GM12874 (cell line): ENCODE measurements around the gene LAMB4.

Experiments used
- TF ChIP-seq, protein P1 (sequence below): IDR thresholded peaks from 2 replicates; pipeline ENCODE4 v1.5.1; 2011; ENCODE audit warnings: low read depth, mild to moderate bottlenecking, control low read depth, low read length, moderate library complexity; ENCODE audit not compliant: insufficient read depth

Gene LAMB4

DNA sequence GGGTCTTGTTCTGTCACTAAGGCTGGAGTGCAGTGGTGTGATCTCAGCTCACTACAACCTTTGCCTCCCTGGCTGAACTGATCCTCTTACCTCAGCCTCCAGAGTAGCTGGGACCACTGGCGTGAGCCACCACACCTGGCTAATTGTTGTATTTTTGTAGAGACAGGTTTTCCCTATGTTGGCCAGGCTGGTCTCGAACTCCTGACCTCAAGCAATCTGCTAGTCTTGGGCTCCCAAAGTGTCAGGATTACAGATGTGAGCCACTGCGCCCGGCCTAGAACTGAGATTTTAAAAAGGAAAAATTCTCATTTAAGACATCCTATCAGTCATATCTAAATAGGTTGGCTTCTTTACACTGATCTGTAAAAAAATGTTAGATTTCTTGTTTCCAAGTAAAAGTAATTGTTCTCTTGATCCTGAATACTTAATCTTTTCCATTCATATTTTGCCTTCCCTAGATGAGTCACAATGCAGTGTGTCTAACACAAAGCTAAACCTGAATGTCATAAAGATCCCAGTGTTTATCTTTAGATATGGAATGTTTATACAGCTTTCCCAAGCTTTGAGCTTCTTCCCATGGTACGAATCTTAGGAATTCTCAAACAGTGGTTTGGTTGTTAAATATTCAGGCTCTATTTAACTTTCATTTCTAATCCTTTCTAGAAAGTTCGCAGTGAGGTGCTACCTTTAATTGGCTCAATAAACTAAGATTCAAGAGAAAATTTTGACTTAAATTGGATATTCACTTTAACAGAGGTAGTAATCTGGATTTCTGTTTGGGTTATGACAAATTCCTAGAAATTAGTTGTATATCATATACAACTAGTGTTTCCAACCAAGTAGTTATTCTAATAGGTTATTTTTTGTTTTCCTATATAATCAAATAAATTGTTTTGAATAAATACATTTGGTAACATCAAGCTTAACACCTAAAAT lies 115.1 kb downstream of the LAMB4 start:
- TF ChIP-seq, protein P1, sequence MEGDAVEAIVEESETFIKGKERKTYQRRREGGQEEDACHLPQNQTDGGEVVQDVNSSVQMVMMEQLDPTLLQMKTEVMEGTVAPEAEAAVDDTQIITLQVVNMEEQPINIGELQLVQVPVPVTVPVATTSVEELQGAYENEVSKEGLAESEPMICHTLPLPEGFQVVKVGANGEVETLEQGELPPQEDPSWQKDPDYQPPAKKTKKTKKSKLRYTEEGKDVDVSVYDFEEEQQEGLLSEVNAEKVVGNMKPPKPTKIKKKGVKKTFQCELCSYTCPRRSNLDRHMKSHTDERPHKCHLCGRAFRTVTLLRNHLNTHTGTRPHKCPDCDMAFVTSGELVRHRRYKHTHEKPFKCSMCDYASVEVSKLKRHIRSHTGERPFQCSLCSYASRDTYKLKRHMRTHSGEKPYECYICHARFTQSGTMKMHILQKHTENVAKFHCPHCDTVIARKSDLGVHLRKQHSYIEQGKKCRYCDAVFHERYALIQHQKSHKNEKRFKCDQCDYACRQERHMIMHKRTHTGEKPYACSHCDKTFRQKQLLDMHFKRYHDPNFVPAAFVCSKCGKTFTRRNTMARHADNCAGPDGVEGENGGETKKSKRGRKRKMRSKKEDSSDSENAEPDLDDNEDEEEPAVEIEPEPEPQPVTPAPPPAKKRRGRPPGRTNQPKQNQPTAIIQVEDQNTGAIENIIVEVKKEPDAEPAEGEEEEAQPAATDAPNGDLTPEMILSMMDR = no peak

- TF ChIP-seq, protein P1 = no peak
Measured at GRCh38 chr7:108014215-108014614, 115.9 kb downstream of the LAMB4 start.

DNA sequence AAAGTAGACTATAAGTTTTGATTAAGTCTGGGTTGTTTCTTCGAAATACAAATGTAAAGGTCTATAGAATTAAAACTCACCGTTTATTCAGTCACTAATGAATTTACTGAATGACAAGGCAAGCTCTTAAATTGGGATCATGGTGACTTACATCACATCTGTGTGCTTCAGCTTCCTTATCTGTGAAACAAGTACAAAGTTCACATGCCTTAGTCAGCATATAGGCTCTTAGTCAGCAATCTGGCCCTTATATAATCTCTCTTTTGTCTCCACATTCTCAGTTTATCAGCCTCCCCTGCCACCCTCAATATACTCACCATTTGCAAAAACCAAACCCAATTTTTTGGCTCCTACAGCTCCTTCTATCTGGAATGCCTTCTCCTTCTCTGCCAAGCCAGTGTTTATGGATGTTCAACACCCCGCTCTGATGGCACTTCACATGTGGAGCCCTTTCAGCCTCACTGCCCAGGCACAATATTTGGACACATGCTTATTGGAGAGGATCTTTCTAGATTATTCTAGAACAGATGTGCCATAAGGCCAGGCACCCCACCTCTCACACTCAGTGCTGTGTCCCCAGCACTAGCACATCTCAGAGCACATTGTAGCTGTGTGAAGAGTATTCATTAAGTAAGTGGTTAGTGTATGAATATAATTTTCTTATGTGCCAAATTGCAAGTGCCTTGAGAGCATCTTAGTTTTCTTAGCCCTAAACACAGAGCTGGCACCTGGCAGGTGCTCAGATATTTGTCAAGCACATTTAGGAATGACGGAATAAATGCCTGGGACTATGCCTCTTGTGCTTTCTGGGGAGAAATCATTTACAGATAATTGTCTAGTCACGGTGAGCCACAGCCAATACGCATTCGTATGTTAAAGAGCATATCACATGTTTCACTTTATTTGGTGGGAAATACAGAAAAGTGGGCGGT lies 117.4 kb downstream of the LAMB4 start:
- TF ChIP-seq, protein P1 = no peak

- TF ChIP-seq, protein P1 = no peak
Measured at GRCh38 chr7:108010377-108010776, 119.8 kb downstream of the LAMB4 start.

- TF ChIP-seq, protein P1 = no peak
Measured at GRCh38 chr7:108009873-108010272, 120.3 kb downstream of the LAMB4 start.

GRCh38 chr7:108008827-108009226 lies 121.3 kb downstream of the LAMB4 start:
- TF ChIP-seq, protein P1 = no peak

DNA sequence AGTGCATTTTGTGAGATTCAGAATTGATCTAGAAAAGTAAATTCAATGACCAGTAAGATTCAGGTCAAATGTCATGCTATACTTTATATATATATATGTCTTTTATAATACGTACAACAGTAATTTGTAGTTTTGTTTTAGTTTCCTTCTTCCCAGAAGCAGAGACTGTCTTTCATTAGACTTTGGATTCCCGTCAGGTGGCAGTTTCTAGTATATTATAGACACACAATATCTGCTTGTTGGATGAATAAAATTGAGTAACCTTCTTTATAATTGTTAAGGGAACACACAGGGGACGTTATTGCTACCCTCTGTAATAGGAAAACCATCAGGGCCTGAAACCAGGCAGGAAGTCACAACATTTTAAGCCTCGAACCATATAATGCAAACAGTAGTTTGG lies 121.9 kb downstream of the LAMB4 start:
- TF ChIP-seq, protein P1 = no peak
